Activated CD8-positive, alpha-beta memory T cell treated with anti-CD3 and anti-CD28 coated beads, Interleukin-2, amount 50 U/mL, for 48 hours (primary cell): Measurements from ENCODE around the gene SLC6A6.
A peak's percentile ranks its signal among the peaks of the same experiment; 100 is the strongest.

Source experiments
- DNase-seq: peaks from one replicate; pipeline ENCODE4 v3.0.0-alpha.2; 2020

SLC6A6 gene

GRCh38 chr3:14489641-14490040 is 87.2 kb downstream of the SLC6A6 start:
- no peak for DNase-seq

GRCh38 chr3:14490255-14490654 is 87.8 kb downstream of the SLC6A6 start:
- no peak for DNase-seq

- DNase-seq = no peak
These were observed 88.4 kb downstream of the SLC6A6 start for GRCh38 chr3:14490831-14491230.

- DNase-seq = no peak
These were observed 89.2 kb downstream of the SLC6A6 start for GRCh38 chr3:14491396-14492190.

- no peak for DNase-seq
These were observed 90.8 kb downstream of the SLC6A6 start for GRCh38 chr3:14492948-14493881.

GRCh38 chr3:14494279-14494972 is 92.0 kb downstream of the SLC6A6 start:
- DNase-seq = no peak

GRCh38 chr3:14494973-14495300 is 92.5 kb downstream of the SLC6A6 start:
- DNase-seq = no peak

GRCh38 chr3:14496351-14496750 is 93.9 kb downstream of the SLC6A6 start:
- no peak for DNase-seq

- no peak for DNase-seq
These were observed 94.9 kb downstream of the SLC6A6 start for GRCh38 chr3:14497321-14497720.

- no peak for DNase-seq
These were observed 100.1 kb downstream of the SLC6A6 start for GRCh38 chr3:14502472-14502871.

- no peak for DNase-seq
These were observed 100.8 kb downstream of the SLC6A6 start for GRCh38 chr3:14503033-14503705.

- no peak for DNase-seq
These were observed 101.3 kb downstream of the SLC6A6 start for GRCh38 chr3:14503706-14504065.

- no peak for DNase-seq
These were observed 102.8 kb downstream of the SLC6A6 start for GRCh38 chr3:14505001-14505802.

- peak; percentile 42 for DNase-seq
These were observed 103.5 kb downstream of the SLC6A6 start for GRCh38 chr3:14505803-14506500.

GRCh38 chr3:14506626-14507304 is 104.4 kb downstream of the SLC6A6 start:
- DNase-seq = peak; percentile 35

GRCh38 chr3:14507305-14507741 is 104.9 kb downstream of the SLC6A6 start:
- DNase-seq = peak; percentile 40

- no peak for DNase-seq
These were observed 105.5 kb downstream of the SLC6A6 start for GRCh38 chr3:14507757-14508504.

GRCh38 chr3:14508505-14508819 is 106.1 kb downstream of the SLC6A6 start:
- DNase-seq = peak; percentile 37

GRCh38 chr3:14508966-14509795 is 106.8 kb downstream of the SLC6A6 start:
- DNase-seq = peak; percentile 98
